NCI-H2081 treated with DMSO at 0.1 percent for 48 hours (cell line): Measurements from ENCODE around the gene ADH5.
"Not testable (repeated sequence)": the region's sequence is repeated elsewhere in the genome, so short reads cannot be mapped to it uniquely, and the experiment has no call there.

Experiments used
- DNase-seq: peaks from one replicate; lab custom pipeline; 2025; lab: John Stamatoyannopoulos, UW

Gene ADH5

GRCh38 chr4:99029018-99029735 is 59.4 kb downstream of the ADH5 start:
- no peak for DNase-seq

GRCh38 chr4:99028187-99028586 is 60.4 kb downstream of the ADH5 start:
- DNase-seq: no peak

- no peak for DNase-seq
Observed at GRCh38 chr4:99027304-99027703, 61.3 kb downstream of the ADH5 start.

- no peak for DNase-seq
Observed at GRCh38 chr4:99025506-99025905, 63.1 kb downstream of the ADH5 start.

- no peak for DNase-seq
Observed at GRCh38 chr4:99024481-99025275, 63.9 kb downstream of the ADH5 start.

GRCh38 chr4:99023800-99024251 is 64.8 kb downstream of the ADH5 start:
- DNase-seq: not testable (repeated sequence)

GRCh38 chr4:99022566-99022965 is 66.0 kb downstream of the ADH5 start:
- DNase-seq: no peak

- no peak for DNase-seq
Observed at GRCh38 chr4:99021386-99021785, 67.2 kb downstream of the ADH5 start.
